Fibroblast of lung (primary cell): ENCODE results near the gene PDE11A. TPM values are rescaled to one million over a fixed set of nuclear protein-coding genes. Genes with fewer than 3 reads are reported as not detected.

Source experiments
- DNase-seq, 2 donors: peaks; one replicate each; pipeline versions ENCODE4 v3.0.0 to v3.0.0-alpha.2; 2010; ENCODE audit warnings: low read depth in 2 of 2
- H2AFZ ChIP-seq: 2 replicates; pipeline ENCODE4 v1.5.1; 2012; ENCODE audit warnings: low read length, control low read depth, inconsistent platforms
- H3K27ac ChIP-seq: 2 replicates; pipeline ENCODE4 v1.5.1; 2011; ENCODE audit warnings: low read length, control low read depth; ENCODE audit not compliant: insufficient read depth
- H3K27me3 ChIP-seq: 2 replicates; pipeline ENCODE4 v1.5.1; 2011; ENCODE audit warnings: mild to moderate bottlenecking, low read length; ENCODE audit not compliant: control insufficient read depth, insufficient read depth
- H3K36me3 ChIP-seq: 2 replicates; pipeline ENCODE4 v1.5.1; 2011; ENCODE audit warnings: low read length; ENCODE audit not compliant: control insufficient read depth, insufficient read depth
- H3K4me1 ChIP-seq: 2 replicates; pipeline ENCODE4 v1.5.1; 2011; ENCODE audit warnings: low read length; ENCODE audit not compliant: control insufficient read depth, insufficient read depth; ENCODE audit errors: extremely low read depth
- H3K4me2 ChIP-seq: 2 replicates; pipeline ENCODE4 v1.5.1; 2011; ENCODE audit warnings: low read length, control low read depth; ENCODE audit not compliant: insufficient read depth; ENCODE audit errors: extremely low read depth
- H3K4me3 ChIP-seq, 4 experiments: fragments of 200-600 bp in 1 of 4; sonication (generic) in 1 of 4; replicated peaks in 1 of 4; 2 replicates each; pipeline ENCODE4 v1.5.1; 2011 to 2016; ENCODE audit warnings: low read length in 4 of 4, low read depth in 3 of 4, mild to moderate bottlenecking in 3 of 4, control low read depth in 2 of 4, inconsistent platforms in 1 of 4, mixed read lengths in 1 of 4; ENCODE audit not compliant: insufficient read depth in 1 of 4; ENCODE audit errors: control extremely low read depth in 1 of 4
- H3K79me2 ChIP-seq: 2 replicates; pipeline ENCODE4 v1.5.1; 2012; ENCODE audit warnings: mild to moderate bottlenecking, low read length, inconsistent platforms; ENCODE audit not compliant: control insufficient read depth, insufficient read depth
- H3K9ac ChIP-seq: 2 replicates; pipeline ENCODE4 v1.5.1; 2011; ENCODE audit warnings: mild to moderate bottlenecking, low read length, control low read depth; ENCODE audit not compliant: insufficient read depth
- H3K9me3 ChIP-seq: 2 replicates; pipeline ENCODE4 v1.5.1; 2012; ENCODE audit warnings: low read depth, low read length; ENCODE audit not compliant: control insufficient read depth, insufficient read depth
- H4K20me1 ChIP-seq: 2 replicates; pipeline ENCODE4 v1.5.1; 2011; ENCODE audit warnings: low read length; ENCODE audit not compliant: control insufficient read depth, insufficient read depth; ENCODE audit errors: extremely low read depth
- EZH2 ChIP-seq: IDR thresholded peaks from 2 replicates; pipeline ENCODE4 v1.5.1; 2012; ENCODE audit warnings: low read length, control low read depth, mild to moderate bottlenecking; ENCODE audit errors: missing control alignments
- polyA plus RNA-seq, 2 donors: library from polyadenylated mRNA; depleted of rRNA in 1 of 2; stranded (reverse) in 1 of 2; unstranded in 1 of 2; fragments of >200 nt; gene quantifications; 2 replicates each; pipeline ENCODE4 v1.2.1, GENCODE V29; 2011 to 2012; ENCODE audit warnings: missing spikeins in 1 of 2
- total RNA-seq: library from RNA; depleted of rRNA; stranded (reverse); fragments of >200 nt; gene quantifications from 2 replicates; pipeline ENCODE4 v1.2.1, GENCODE V29; 2014
- TF ChIP-seq, protein P1 (sequence below), 2 donors: IDR thresholded peaks in 1 of 2; conservative IDR thresholded peaks in 1 of 2; 1 replicate in 1 of 2; 2 replicates in 1 of 2; pipeline ENCODE4 v1.5.1; 2011 to 2012; ENCODE audit warnings: low read length in 2 of 2, control low read depth in 1 of 2, inconsistent platforms in 1 of 2, low read depth in 1 of 2, mild to moderate bottlenecking in 1 of 2

The PDE11A gene
- total and polyA plus RNA-seq, 2 donors (not counting 1 experiment from before 2014, with no cell fraction given), result 0.03 to 0.33 TPM

DNA sequence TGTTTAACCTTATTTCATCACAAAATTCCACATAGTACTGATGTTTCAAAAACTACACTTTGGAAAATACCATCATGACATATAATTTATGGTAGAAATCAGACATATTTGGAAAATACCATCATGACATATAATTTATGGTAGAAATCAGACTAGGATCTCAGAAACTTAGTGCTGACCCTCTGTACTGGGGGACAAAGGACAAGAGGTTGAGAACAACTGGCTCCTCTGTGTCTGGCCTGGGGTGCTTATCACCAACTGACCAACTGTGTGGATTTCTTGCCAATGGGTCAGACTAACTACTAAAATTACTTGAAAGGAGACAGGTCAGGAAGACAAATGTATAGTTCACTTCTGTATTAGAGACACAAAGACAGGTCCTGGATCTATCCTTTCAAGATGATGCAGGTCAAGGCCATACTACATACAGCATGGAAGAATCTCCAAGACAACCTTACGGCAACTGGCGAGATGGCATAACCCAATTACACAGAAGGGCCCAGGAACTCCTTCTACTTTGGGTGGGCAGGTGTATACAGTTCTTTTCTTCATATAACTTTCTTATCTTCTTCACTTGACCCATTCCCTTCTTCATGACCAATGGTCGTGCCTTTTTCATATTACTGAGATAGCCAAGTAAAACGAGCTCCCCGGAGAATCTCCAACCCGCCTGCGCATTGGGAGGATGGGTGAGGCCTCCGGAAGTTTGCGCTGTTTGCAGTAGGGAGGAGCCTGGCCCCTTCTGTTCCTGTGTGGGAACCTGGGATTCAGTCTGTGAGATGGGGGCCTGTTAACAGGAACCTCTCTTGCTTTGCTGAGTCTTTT is 389.5 kb downstream of the PDE11A start:
- no peak for TF ChIP-seq EZH2
- TF ChIP-seq, protein P1, sequence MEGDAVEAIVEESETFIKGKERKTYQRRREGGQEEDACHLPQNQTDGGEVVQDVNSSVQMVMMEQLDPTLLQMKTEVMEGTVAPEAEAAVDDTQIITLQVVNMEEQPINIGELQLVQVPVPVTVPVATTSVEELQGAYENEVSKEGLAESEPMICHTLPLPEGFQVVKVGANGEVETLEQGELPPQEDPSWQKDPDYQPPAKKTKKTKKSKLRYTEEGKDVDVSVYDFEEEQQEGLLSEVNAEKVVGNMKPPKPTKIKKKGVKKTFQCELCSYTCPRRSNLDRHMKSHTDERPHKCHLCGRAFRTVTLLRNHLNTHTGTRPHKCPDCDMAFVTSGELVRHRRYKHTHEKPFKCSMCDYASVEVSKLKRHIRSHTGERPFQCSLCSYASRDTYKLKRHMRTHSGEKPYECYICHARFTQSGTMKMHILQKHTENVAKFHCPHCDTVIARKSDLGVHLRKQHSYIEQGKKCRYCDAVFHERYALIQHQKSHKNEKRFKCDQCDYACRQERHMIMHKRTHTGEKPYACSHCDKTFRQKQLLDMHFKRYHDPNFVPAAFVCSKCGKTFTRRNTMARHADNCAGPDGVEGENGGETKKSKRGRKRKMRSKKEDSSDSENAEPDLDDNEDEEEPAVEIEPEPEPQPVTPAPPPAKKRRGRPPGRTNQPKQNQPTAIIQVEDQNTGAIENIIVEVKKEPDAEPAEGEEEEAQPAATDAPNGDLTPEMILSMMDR (conservative IDR thresholded peaks at IDR 0.05 in 1 of 2, IDR thresholded peaks at IDR 0.05 in 1 of 2; ENCODE audit: low read depth in 1 of 2, low read length in 2 of 2), result no peak
- no peaks in the 10 kb centered on the region for H4K20me1 ChIP-seq
- H3K4me1 ChIP-seq, result no peaks in the 10 kb centered on the region
- no peak overlapping the region for H2AFZ ChIP-seq
- no peaks in the 10 kb centered on the region for H3K27me3 ChIP-seq
- no peak overlapping the region for H3K4me2 ChIP-seq
- no peak for DNase-seq
- H3K36me3 ChIP-seq, result no peaks in the 10 kb centered on the region
- no peak overlapping the region for H3K9ac ChIP-seq
- no peak overlapping the region for H3K27ac ChIP-seq
- H3K79me2 ChIP-seq, result no peaks in the 10 kb centered on the region
- H3K4me3 ChIP-seq, result no peak overlapping the region
- H3K9me3 ChIP-seq, result no peaks in the 10 kb centered on the region

DNA sequence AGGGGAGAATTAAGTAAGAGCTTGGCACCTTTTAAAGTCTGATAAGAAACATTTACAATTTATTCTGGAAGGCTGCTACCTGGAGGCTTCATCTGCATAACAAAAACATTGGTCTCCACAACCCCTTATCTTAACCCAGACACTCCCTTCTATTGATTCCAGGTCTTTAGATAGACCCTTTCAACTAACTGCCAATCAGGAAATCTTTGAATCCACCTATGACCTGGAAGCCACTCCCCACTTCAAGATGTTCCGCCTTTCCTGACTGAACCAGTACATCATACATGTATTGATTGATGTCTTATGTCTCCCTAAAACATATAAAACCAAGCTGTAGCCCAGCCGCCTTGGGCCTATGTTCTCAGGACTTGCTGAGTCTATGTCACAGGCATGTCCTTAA is 390.6 kb downstream of the PDE11A start:
- no peaks in the 10 kb centered on the region for H3K9me3 ChIP-seq
- H3K4me3 ChIP-seq, result no peak overlapping the region
- no peak for DNase-seq
- TF ChIP-seq, protein P1 (conservative IDR thresholded peaks at IDR 0.05 in 1 of 2, IDR thresholded peaks at IDR 0.05 in 1 of 2; ENCODE audit: low read depth in 1 of 2, low read length in 2 of 2), result no peak
- TF ChIP-seq EZH2, result no peak
- no peak overlapping the region for H3K9ac ChIP-seq
- no peaks in the 10 kb centered on the region for H3K4me1 ChIP-seq
- no peaks in the 10 kb centered on the region for H3K27me3 ChIP-seq
- H3K27ac ChIP-seq, result no peak overlapping the region
- no peaks in the 10 kb centered on the region for H4K20me1 ChIP-seq
- no peaks in the 10 kb centered on the region for H3K79me2 ChIP-seq
- H3K36me3 ChIP-seq, result no peaks in the 10 kb centered on the region
- H2AFZ ChIP-seq, result no peak overlapping the region
- H3K4me2 ChIP-seq, result no peak overlapping the region

DNA sequence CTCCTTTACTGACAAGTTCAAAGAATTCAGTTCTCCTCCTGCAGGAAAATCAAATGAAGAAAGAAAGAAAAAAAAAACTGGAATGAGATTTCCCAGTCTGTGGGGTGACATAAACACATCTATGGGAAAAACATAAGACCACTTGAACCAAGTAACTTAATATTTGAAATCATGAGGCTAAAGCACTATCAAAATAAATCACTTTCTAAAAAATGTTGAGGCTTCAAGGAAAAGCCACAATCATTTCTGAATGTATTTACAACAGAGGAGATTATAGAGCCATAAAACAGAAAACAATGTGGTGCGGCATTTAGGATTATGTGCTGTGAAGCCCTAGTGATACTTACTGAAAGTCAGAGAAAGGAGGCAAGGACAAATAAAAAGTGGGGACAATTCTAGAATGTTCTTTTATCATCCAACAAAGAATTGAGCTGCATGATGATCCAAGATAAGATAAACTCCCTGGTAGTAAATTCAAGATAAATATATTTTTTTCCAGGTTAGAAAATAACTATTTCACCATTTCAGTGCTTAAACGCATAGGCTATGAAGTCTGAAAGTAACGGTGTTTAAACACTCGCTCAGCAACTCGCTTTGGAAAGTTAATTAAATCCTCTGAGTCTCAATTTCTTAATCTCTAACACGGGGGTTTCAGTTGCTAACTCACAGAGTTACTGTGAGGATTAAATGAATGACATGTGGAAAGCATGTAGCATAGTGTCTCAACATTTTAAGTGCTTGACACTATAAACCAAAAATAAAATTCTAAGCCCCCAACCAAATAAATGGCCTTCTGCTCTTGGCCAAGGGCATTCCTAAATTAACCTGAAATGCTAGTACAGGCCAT is 391.5 kb downstream of the PDE11A start:
- Histone ChIP-seq H4K20me1 (no peaks in the 10 kb centered on the region), H3K4me3 (no peak overlapping the region), H2AFZ (no peak overlapping the region), H3K9ac (no peak overlapping the region), H3K4me2 (no peak overlapping the region), H3K79me2 (no peaks in the 10 kb centered on the region), H3K9me3 (no peaks in the 10 kb centered on the region), H3K27ac (no peak overlapping the region), H3K36me3 (no peaks in the 10 kb centered on the region), H3K27me3 (no peaks in the 10 kb centered on the region), H3K4me1 (no peaks in the 10 kb centered on the region)
- TF ChIP-seq, protein P1 (conservative IDR thresholded peaks at IDR 0.05 in 1 of 2, IDR thresholded peaks at IDR 0.05 in 1 of 2; ENCODE audit: low read depth in 1 of 2, low read length in 2 of 2), result no peak
- no peak for TF ChIP-seq EZH2
- DNase-seq, result no peak
